H9 (cell line): ENCODE data around the gene CRACDL. TPM values are rescaled to one million over a fixed set of nuclear protein-coding genes. Genes with fewer than 3 reads are reported as not detected.

Source experiments
- DNase-seq: peaks from one replicate; pipeline ENCODE4 v3.0.0-alpha.2; 2017
- H2AFZ ChIP-seq: one replicate; pipeline ENCODE4 v1.6.1; 2013; ENCODE audit warnings: mild to moderate bottlenecking, low read length, control low read depth, moderate library complexity
- H2AK5ac ChIP-seq: 2 replicates; pipeline ENCODE4 v1.6.1; 2013; ENCODE audit warnings: low read length, control low read depth, mixed read lengths; ENCODE audit not compliant: insufficient read length
- H2BK120ac ChIP-seq: one replicate; pipeline ENCODE4 v1.6.1; 2013; ENCODE audit warnings: low read depth, mild to moderate bottlenecking, low read length, control low read depth, inconsistent platforms; ENCODE audit not compliant: poor library complexity, severe bottlenecking
- H2BK12ac ChIP-seq: 2 replicates; pipeline ENCODE4 v1.6.1; 2013; ENCODE audit warnings: low read length, control low read depth, mixed read lengths, low read depth; ENCODE audit not compliant: insufficient read length
- H2BK15ac ChIP-seq: 2 replicates; pipeline ENCODE4 v1.6.1; 2013; ENCODE audit warnings: low read depth, low read length, control low read depth
- H2BK20ac ChIP-seq: one replicate; pipeline ENCODE4 v1.6.1; 2013; ENCODE audit warnings: low read depth, mild to moderate bottlenecking, low read length, control low read depth, inconsistent platforms; ENCODE audit not compliant: poor library complexity, severe bottlenecking
- H2BK5ac ChIP-seq: 2 replicates; pipeline ENCODE4 v1.6.1; 2013; ENCODE audit warnings: low read length, control low read depth, mixed read lengths; ENCODE audit not compliant: insufficient read length
- H3K14ac ChIP-seq: 2 replicates; pipeline ENCODE4 v1.6.1; 2013; ENCODE audit warnings: low read length, control low read depth; ENCODE audit not compliant: insufficient read depth
- H3K18ac ChIP-seq: 2 replicates; pipeline ENCODE4 v1.6.1; 2013; ENCODE audit warnings: low read depth, mild to moderate bottlenecking, mixed read lengths, low read length, control low read depth; ENCODE audit not compliant: insufficient read length
- H3K23ac ChIP-seq: 2 replicates; pipeline ENCODE4 v1.6.1; 2013; ENCODE audit warnings: low read length, control low read depth, mixed read lengths, low read depth; ENCODE audit not compliant: insufficient read length
- H3K23me2 ChIP-seq: 2 replicates; pipeline ENCODE4 v1.6.1; 2013; ENCODE audit warnings: low read depth, mild to moderate bottlenecking, mixed read lengths, low read length, control low read depth; ENCODE audit not compliant: insufficient read length, poor library complexity, severe bottlenecking
- H3K27ac ChIP-seq: 2 replicates; pipeline ENCODE4 v1.5.1; 2013; ENCODE audit warnings: low read length, control low read depth, mixed read lengths, low read depth; ENCODE audit not compliant: insufficient read length
- H3K27me3 ChIP-seq: 2 replicates; pipeline ENCODE4 v1.6.1; 2013; ENCODE audit warnings: low read length, control low read depth, inconsistent platforms; ENCODE audit not compliant: insufficient read depth
- H3K4ac ChIP-seq: 2 replicates; pipeline ENCODE4 v1.6.1; 2013; ENCODE audit warnings: low read depth, mild to moderate bottlenecking, control low read depth, inconsistent platforms, low read length, moderate library complexity
- H3K4me1 ChIP-seq: 2 replicates; pipeline ENCODE4 v1.6.1; 2013; ENCODE audit warnings: low read length, control low read depth, inconsistent platforms; ENCODE audit not compliant: insufficient read depth
- H3K4me2 ChIP-seq: 2 replicates; pipeline ENCODE4 v1.6.1; 2013; ENCODE audit warnings: low read length, control low read depth, mixed read lengths; ENCODE audit not compliant: insufficient read length, insufficient read depth
- H3K56ac ChIP-seq: 2 replicates; pipeline ENCODE4 v1.6.1; 2013; ENCODE audit warnings: low read depth, mild to moderate bottlenecking, mixed read lengths, low read length, control low read depth; ENCODE audit not compliant: insufficient read length
- H3K79me1 ChIP-seq: 2 replicates; pipeline ENCODE4 v1.6.1; 2013; ENCODE audit warnings: low read depth, mild to moderate bottlenecking, moderate library complexity, low read length, control low read depth, inconsistent platforms; ENCODE audit not compliant: insufficient read depth, poor library complexity, severe bottlenecking
- H3K79me2 ChIP-seq: 2 replicates; pipeline ENCODE4 v1.6.1; 2013; ENCODE audit warnings: low read length, control low read depth, inconsistent platforms; ENCODE audit not compliant: insufficient read depth
- H3K9ac ChIP-seq: 2 replicates; pipeline ENCODE4 v1.6.1; 2013; ENCODE audit warnings: low read length, control low read depth, mixed read lengths; ENCODE audit not compliant: insufficient read length; ENCODE audit errors: extremely low read depth
- H3K9me3 ChIP-seq: one replicate; pipeline ENCODE4 v1.6.1; 2013; ENCODE audit warnings: low read depth, low read length, inconsistent platforms; ENCODE audit not compliant: control insufficient read depth
- H3T11ph ChIP-seq: one replicate; pipeline ENCODE4 v1.6.1; 2013; ENCODE audit warnings: mild to moderate bottlenecking, low read length, control low read depth, inconsistent platforms
- H4K20me1 ChIP-seq: one replicate; pipeline ENCODE4 v1.6.1; 2013; ENCODE audit not compliant: control insufficient read depth, insufficient read length, insufficient read depth
- H4K5ac ChIP-seq: 2 replicates; pipeline ENCODE4 v1.6.1; 2013; ENCODE audit warnings: low read depth, mild to moderate bottlenecking, mixed read lengths, low read length, control low read depth; ENCODE audit not compliant: insufficient read length
- H4K8ac ChIP-seq: replicated peaks from 2 replicates; pipeline ENCODE4 v1.6.1; 2013; ENCODE audit warnings: low read length, control low read depth, mixed read lengths, low read depth; ENCODE audit not compliant: insufficient read length
- H4K91ac ChIP-seq: 2 replicates; pipeline ENCODE4 v1.6.1; 2013; ENCODE audit warnings: low read depth, mild to moderate bottlenecking, moderate library complexity, mixed read lengths, low read length, control low read depth; ENCODE audit not compliant: insufficient read length
- H3K27ac Mint-ChIP-seq, 3 experiments: 2 replicates in 2 of 3; 3 replicates in 1 of 3; pipeline ENCODE4 v1.8.0; 2020 to 2021; ENCODE audit warnings: mixed read lengths in 3 of 3, mild to moderate bottlenecking in 1 of 3, moderate library complexity in 1 of 3
- H3K27me3 Mint-ChIP-seq: 2 replicates; pipeline ENCODE4 v1.8.0; 2021; ENCODE audit warnings: low read depth, mild to moderate bottlenecking, moderate library complexity, mixed read lengths
- H3K36me3 Mint-ChIP-seq, 3 experiments: 2 replicates in 2 of 3; 3 replicates in 1 of 3; pipeline ENCODE4 v1.8.0; 2020 to 2021; ENCODE audit warnings: low read depth in 3 of 3, mixed read lengths in 3 of 3; ENCODE audit not compliant: insufficient read depth in 1 of 3
- H3K4me1 Mint-ChIP-seq, 2 experiments: 2 replicates each; pipeline ENCODE4 v1.8.0; 2020; ENCODE audit warnings: mixed read lengths in 2 of 2
- H3K4me3 Mint-ChIP-seq, 2 experiments: 2 replicates in 1 of 2; 3 replicates in 1 of 2; pipeline ENCODE4 v1.8.0; 2020 to 2021; ENCODE audit warnings: mild to moderate bottlenecking in 2 of 2, mixed read lengths in 2 of 2, moderate library complexity in 1 of 2
- H3K9me3 Mint-ChIP-seq, 2 experiments: 2 replicates in 1 of 2; 3 replicates in 1 of 2; pipeline ENCODE4 v1.8.0; 2020; ENCODE audit warnings: mild to moderate bottlenecking in 2 of 2, mixed read lengths in 2 of 2, moderate library complexity in 1 of 2
- WGBS: extraction: QIAGEN DNeasy Blood & Tissue Kit; methylation state at CpG from one replicate; pipeline ENCODE4 v1.1.7; 2013; ENCODE audit warnings: missing lambda C conversion rate, low lambda C conversion rate, mixed read lengths; ENCODE audit not compliant: insufficient read length; ENCODE audit errors: extremely low coverage; 5-methylcytosine and 5-hydroxymethylcytosine counted together
- total RNA-seq: library from RNA; stranded (reverse); gene quantifications from 2 replicates; pipeline ENCODE4 v1.2.1, GENCODE V29; 2021
- TF ChIP-seq, protein P1 (sequence below): fragments of 200-600 bp; sonication (generic); conservative IDR thresholded peaks from 3 replicates; pipeline ENCODE4 v1.8.0; 2021; ENCODE audit warnings: antibody characterized with exemption, mild to moderate bottlenecking

The CRACDL gene
- total RNA-seq, 1 experiment from 2014 or later = 0.48 TPM

DNA sequence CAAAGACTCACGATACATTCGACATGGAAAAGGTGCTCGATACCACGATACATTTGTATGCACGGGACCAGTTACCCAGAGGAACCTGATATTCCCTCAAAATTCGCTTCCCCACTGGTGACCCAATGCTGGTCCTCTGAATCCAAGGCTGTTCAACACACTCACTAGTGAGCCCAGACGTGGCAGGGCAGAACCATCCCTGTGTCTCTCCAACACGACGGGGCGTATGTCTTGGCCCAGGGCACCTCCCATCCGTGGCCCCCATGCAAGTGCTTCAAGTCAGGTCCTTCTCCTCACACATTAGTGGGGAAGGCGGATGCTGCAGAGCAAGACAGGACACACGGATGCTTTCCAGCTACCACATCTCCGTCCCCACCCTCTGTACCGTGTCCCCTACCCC lies 6.1 kb downstream of the CRACDL start:
- no CpG with 5 or more reads among the region's 15 CpGs for WGBS
- Histone ChIP-seq H4K91ac (no peak overlapping the region), H2BK12ac (no peak overlapping the region), H4K20me1 (no peaks in the 10 kb centered on the region), H3K27ac (no peak overlapping the region), H3K79me2 (no peaks in the 10 kb centered on the region), H2BK120ac (no peak overlapping the region), H4K8ac (no peak overlapping the region), H3K4me2 (no peak overlapping the region), H3K9ac (no peak overlapping the region), H2BK20ac (no peak overlapping the region), H3K56ac (no peak overlapping the region), H2BK15ac (no peak overlapping the region), H4K5ac (no peak overlapping the region), H2BK5ac (no peak overlapping the region), H3K23me2 (peaks cover 2% of the 10 kb centered on the region), H3K9me3 (no peaks in the 10 kb centered on the region), H3K4me1 (no peaks in the 10 kb centered on the region), H3K27me3 (peaks cover 5% of the 10 kb centered on the region; the same call in 1 of the 2 replicates), H3K14ac (no peak overlapping the region), H3K18ac (no peak overlapping the region), H2AK5ac (no peak overlapping the region), H2AFZ (no peak overlapping the region), H3K23ac (no peak overlapping the region), H3T11ph (no peak overlapping the region), H3K4ac (no peak overlapping the region), H3K79me1 (no peaks in the 10 kb centered on the region)
- TF ChIP-seq, protein P1, sequence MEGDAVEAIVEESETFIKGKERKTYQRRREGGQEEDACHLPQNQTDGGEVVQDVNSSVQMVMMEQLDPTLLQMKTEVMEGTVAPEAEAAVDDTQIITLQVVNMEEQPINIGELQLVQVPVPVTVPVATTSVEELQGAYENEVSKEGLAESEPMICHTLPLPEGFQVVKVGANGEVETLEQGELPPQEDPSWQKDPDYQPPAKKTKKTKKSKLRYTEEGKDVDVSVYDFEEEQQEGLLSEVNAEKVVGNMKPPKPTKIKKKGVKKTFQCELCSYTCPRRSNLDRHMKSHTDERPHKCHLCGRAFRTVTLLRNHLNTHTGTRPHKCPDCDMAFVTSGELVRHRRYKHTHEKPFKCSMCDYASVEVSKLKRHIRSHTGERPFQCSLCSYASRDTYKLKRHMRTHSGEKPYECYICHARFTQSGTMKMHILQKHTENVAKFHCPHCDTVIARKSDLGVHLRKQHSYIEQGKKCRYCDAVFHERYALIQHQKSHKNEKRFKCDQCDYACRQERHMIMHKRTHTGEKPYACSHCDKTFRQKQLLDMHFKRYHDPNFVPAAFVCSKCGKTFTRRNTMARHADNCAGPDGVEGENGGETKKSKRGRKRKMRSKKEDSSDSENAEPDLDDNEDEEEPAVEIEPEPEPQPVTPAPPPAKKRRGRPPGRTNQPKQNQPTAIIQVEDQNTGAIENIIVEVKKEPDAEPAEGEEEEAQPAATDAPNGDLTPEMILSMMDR = no peak
- Mint-ChIP-seq H3K27ac (no peak overlapping the region), H3K9me3 (no peaks in the 10 kb centered on the region), H3K4me3 (no peak overlapping the region), H3K4me1 (peaks cover 7 to 12% of the 10 kb centered on the region in 2 experiments), H3K27me3 (peaks cover 31% of the 10 kb centered on the region), H3K36me3 (no peaks in the 10 kb centered on the region)
- no peak for DNase-seq
